GM12891 (cell line): ENCODE measurements around the gene TCERG1L.

Experiments
- POLR2A ChIP-seq: IDR thresholded peaks from 2 replicates; pipeline ENCODE4 v1.6.1; 2011; ENCODE audit warnings: low read depth, low read length, control low read depth
- POLR2AphosphoS5 ChIP-seq: IDR thresholded peaks from 2 replicates; pipeline ENCODE4 v1.6.1; 2011; ENCODE audit warnings: low read depth, low read length, control low read depth
- POU2F2 ChIP-seq: IDR thresholded peaks from 2 replicates; pipeline ENCODE4 v1.6.1; 2011; ENCODE audit warnings: low read depth, mild to moderate bottlenecking, control low read depth, low read length, moderate library complexity
- SPI1 ChIP-seq: IDR thresholded peaks from 2 replicates; pipeline ENCODE4 v1.6.1; 2011; ENCODE audit warnings: low read depth, low read length, control low read depth
- TAF1 ChIP-seq: IDR thresholded peaks from 2 replicates; pipeline ENCODE4 v1.6.1; 2011; ENCODE audit warnings: low read depth, low read length, control low read depth

DNA sequence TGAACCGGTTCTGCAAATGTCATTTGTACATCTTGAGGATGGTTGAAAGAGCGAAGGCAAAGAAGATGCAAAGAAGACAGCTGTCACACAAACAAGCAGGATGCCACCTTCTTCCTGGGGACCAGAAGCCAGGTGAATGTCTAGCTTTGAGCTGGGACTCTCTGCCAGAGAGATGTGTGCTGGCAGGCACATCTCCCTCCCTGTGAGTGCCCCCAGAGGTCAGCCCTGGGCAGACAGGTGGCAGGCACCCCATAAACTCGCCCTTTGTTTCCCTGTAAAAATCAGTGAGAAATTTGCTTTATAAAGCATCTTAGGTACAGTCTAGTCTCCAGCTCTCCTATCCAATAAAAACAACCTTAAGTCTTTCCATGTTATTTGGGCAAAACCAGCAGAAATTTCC, 2.6 kb upstream of the TCERG1L start:
- TF ChIP-seq TAF1, result no peak
- no peak for TF ChIP-seq POLR2AphosphoS5
- no peak for TF ChIP-seq POLR2A
- no peak for TF ChIP-seq POU2F2
- TF ChIP-seq SPI1, result no peak
